ENCODE results near the gene ISCA2.
"Not testable (repeated sequence)": the region's sequence is repeated elsewhere in the genome, so short reads cannot be mapped to it uniquely, and the experiment has no call there.

ISCA2 gene

GRCh38 chr14:74493343-74494261 lies at the start of gene ISCA2:
ISCA2 (plus strand) TSS chr14:74493765; CDS start chr14:74493775, 10 bp downstream.
- DNase-seq (ENCODE audit: low read depth): peak; percentile 99

DNA sequence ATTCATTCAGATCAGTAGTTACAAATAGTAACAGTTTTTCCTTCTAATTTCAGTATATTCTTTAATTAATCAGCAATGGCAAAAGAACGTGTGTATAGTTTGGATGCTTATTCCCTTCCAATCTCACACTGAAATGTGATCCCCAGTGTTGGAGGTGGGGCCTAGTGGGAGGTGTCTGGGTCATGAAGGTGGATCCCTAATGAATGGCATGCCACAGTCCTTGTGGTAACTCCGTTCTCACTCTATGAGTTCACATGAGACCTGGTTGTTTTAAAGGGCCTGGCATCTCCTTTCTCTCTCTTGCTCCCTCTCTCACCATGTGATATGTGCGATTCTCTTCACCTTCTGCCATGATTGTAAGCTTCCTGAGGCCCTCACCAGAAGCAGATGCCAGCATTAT lies 48.7 kb upstream of the ISCA2 start:
- no peak for DNase-seq (ENCODE audit: low read depth)

DNA sequence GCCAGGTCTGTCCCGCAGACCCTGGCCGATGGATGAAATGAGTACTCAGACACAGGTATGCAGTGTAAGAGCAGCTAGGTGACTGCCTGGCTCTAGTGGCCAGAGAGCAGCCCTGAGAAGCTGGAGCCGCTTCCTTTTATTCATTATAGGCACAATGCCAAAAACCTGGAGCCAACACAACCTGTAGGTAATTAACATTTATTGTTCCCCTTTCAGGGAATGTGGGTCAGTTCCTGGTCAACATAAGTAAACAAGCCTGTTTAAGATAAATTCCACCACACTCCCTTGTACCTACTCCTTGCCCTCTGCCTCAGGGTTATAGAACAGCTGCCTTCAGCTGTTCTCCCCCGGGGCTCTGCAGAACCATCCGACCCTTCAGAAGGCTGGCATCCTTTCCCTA lies 39.2 kb upstream of the ISCA2 start:
- DNase-seq (ENCODE audit: low read depth): not testable (repeated sequence)

GRCh38 chr14:74456684-74457564 lies 36.6 kb upstream of the ISCA2 start:
- no peak for DNase-seq (ENCODE audit: low read depth)

DNA sequence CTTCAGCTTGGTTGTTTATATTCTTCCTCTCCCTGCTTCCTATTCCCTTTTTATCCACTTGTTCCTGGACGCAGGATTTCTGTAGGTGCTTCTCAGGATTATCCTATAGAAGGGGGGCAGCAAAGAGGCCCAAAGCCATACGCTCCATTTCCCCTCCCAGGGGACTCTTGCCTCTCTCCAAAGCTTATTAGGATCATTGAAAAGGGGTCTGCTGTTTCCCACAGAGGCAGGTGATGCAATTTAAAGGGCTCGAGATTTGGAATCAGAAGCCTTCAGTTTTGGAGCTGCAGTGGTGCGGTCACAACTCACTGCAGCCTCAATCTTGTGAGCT lies 36.0 kb upstream of the ISCA2 start:
- no peak for DNase-seq (ENCODE audit: low read depth)

DNA sequence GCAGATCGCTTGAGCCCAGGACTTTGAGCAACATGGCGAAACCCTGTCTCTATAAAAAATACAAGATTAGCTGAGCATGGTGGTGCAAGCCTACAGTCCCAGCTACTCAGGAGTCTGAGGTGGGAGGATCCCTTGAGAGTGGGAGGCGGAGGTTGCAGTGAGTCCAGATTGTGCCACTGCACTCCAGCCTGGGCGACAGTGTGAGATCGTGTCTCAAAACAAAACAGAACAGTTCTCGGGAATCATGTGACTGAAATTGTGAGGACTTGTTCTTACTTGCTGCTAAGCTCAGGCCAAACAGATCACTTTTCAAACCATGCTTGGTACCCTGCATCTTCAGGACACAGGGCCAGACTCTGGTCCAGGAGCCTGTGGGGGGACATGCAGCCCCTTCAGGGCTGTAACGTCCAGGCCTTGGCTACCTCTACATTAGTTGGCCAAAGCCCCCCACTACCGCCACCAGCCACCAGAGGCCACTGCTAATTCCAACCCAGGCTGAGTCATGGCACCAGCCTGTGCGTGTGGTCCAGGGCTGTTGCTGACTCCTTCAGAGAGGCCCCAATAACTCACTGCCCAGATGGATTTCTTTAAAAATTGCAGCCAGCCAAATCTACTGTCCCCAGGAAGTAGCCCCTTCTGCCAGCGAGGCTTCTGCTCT lies 34.1 kb upstream of the ISCA2 start:
- no peak for DNase-seq (ENCODE audit: low read depth)

DNA sequence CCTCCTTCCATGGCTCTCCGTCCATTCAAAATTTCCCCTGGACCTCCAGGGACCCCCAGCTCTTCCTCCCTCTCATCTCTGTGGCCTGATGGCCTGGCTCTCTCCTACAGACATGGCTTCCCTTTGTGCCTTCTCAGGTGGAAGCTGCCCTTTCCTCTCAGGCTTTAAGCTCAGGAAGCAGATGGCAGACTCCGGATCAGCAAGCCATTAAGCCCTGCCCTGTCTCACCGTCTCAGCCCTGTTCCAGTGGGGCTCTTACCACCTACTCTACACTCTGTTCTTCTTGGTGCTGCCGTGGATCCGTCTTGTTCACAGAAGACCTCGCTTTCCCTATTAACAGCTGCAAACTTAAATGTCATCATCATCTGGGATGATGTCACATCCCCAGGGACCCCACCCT lies 33.6 kb upstream of the ISCA2 start:
- no peak for DNase-seq (ENCODE audit: low read depth)

- no peak for DNase-seq (ENCODE audit: low read depth)
Observed at GRCh38 chr14:74462993-74463392, 30.6 kb upstream of the ISCA2 start.

GRCh38 chr14:74463697-74464096 lies 29.9 kb upstream of the ISCA2 start:
- no peak for DNase-seq (ENCODE audit: low read depth)

DNA sequence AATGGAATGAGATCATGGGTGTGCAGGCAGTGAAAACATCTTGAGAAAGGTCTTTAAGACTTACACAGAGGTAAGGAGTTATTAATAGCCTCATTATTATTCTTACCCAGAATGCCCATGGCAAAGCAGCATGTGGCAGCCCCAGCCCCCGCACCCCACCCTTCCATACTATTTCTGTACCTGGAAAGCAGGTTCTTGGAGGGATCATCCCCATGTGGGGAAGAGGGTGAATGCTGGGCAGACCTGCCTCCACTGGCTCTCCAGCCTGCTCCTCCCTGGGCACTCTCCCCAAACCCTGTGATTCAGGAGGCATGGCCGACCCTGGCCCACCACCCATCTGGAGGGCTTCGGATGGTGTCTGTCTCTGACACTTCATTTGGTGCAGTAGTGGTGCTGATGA lies 28.8 kb upstream of the ISCA2 start:
- no peak for DNase-seq (ENCODE audit: low read depth)

GRCh38 chr14:74465335-74465734 lies 28.2 kb upstream of the ISCA2 start:
- no peak for DNase-seq (ENCODE audit: low read depth)

DNA sequence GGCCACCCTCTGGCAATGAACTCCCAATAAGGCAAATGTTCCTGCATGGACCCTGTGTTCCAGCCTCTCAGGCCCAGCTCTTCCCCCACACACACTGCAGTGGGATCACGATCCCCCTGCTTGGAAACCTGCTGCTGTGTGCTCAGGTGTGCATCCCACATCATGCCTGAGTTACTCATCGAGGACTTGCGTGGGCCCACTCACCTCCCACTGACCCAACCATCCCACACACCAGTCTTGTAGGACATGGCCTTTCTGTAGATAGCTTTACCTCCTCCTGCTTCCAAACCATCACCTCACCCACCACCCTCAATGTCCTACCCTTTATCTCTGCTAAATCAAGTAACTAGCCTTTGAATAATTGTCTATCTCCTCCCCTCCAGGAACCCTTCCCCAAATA lies 25.1 kb upstream of the ISCA2 start:
- no peak for DNase-seq (ENCODE audit: low read depth)

- no peak for DNase-seq (ENCODE audit: low read depth)
Observed at GRCh38 chr14:74469548-74470518, 23.7 kb upstream of the ISCA2 start.

DNA sequence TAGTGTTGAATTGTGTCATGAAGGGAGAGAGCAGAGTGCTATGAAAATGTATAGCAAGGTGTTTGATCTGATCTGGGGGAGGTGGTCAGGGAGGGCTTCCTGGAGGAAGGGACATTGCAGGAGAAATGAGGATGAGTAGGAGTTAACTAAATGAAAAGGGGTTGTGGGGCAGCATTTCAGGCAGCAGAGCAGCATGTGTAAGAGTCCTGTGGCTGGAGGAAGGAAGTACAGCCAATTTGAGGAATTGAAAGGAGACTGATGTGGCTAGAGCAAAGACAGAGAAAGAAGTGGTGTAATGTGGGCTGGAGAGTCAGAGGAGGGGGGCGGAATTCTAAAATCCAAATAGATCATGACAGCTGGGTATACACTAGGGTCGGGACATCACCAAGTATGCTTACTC lies 21.0 kb upstream of the ISCA2 start:
- no peak for DNase-seq (ENCODE audit: low read depth)

DNA sequence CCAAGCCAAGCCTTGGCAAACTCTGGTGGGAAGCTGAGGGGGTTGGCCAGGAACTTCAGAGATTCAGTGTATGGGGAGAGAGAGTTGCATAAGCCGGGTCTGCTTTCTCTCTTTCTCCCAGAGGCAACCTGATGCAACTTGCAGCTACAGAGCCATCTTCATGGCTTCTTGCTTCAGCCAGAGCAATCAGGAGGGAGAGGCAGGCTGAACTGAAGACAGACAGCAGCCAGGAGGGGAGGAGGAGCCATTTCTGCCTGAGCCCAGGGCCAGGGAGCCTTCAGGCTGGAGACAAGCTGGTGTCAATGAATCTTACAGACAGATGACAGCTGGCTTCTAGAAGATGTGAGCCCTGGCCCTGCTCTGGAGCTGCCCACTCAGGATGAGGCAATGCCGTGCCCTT lies 19.2 kb upstream of the ISCA2 start:
- no peak for DNase-seq (ENCODE audit: low read depth)

DNA sequence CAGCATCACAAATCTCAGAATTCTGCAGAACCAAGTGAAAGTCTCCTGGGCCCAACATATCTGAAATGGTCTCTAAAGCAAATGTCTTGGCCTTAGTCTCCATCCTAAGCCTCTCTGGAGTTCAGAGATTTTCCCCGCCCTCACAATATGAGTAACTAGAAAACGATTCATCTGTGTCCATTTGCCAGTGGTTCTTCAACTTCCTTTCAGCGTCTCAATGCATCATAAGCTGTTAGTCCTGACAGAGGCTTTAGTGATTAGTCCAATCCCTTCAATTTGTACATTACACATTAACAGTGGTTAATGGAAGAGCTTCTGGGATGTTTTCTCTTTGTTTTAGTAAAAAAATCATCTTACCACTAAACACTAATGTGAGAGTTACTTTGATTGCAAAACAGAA lies 17.9 kb upstream of the ISCA2 start:
- no peak for DNase-seq (ENCODE audit: low read depth)

GRCh38 chr14:74476107-74476506 lies 17.5 kb upstream of the ISCA2 start:
- no peak for DNase-seq (ENCODE audit: low read depth)

DNA sequence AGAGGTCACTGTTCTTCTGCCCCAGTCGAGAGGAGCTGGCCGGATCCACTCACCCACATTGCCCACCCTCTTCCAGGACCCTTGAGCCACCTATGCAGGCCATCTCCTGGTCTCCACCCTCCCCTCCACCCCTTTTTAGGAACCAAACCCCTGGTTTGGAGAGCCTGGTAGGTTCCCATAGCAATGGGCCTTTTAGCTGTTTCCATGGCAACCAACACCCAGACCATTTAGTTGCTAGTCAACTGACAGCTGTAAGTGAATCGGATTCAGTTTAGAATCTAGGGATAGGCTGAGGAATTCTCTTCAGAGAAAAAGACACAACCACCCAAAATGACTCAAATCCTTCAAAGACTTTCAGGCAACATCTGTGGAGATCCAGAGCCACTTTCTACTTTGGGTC lies 17.0 kb upstream of the ISCA2 start:
- no peak for DNase-seq (ENCODE audit: low read depth)

- no peak for DNase-seq (ENCODE audit: low read depth)
Observed at GRCh38 chr14:74478996-74479635, 14.4 kb upstream of the ISCA2 start.

- DNase-seq (ENCODE audit: low read depth): no peak
Observed at GRCh38 chr14:74480046-74480445, 13.5 kb upstream of the ISCA2 start.

- DNase-seq (ENCODE audit: low read depth): no peak
Observed at GRCh38 chr14:74482571-74482970, 11.0 kb upstream of the ISCA2 start.

All from stimulated activated CD8-positive, alpha-beta memory T cell treated with anti-CD3 and anti-CD28 coated beads, Interleukin-12 subunit alpha, Interleukin-12 subunit beta, amount 100 ng/mL, for 4 hours (primary cell).